Common myeloid progenitor, CD34-positive (primary cell): ENCODE measurements around the gene CIDEB.

Experiments
- CTCF ChIA-PET: fragments of 350-600 bp; sonication (Branson Sonifier 250); formaldehyde crosslinking; loops from one replicate; lab custom pipeline; 2021; ENCODE audit warnings: antibody characterized with exemption; lab: Charles Lee
- POLR2A ChIA-PET: fragments of 350-600 bp; sonication (Branson Sonifier 250); formaldehyde crosslinking; loops from one replicate; lab custom pipeline; 2021; ENCODE audit warnings: antibody characterized with exemption; lab: Charles Lee
- DNase-seq, 3 donors: peaks; one replicate each; pipeline versions ENCODE4 v3.0.0 to v3.0.0-alpha.2; 2013
- H3K27ac ChIP-seq, 2 experiments: 1 replicate in 1 of 2; 2 replicates in 1 of 2; pipeline ENCODE4 v1.7.0; 2013; ENCODE audit warnings: inconsistent platforms in 2 of 2, low read length in 2 of 2, mild to moderate bottlenecking in 2 of 2, low read depth in 1 of 2, moderate library complexity in 1 of 2; ENCODE audit not compliant: severe bottlenecking in 2 of 2, insufficient read depth in 1 of 2, poor library complexity in 1 of 2
- H3K27me3 ChIP-seq, 5 experiments: replicated peaks in 2 of 5; 1 replicate in 3 of 5; 2 replicates in 2 of 5; pipeline versions ENCODE4 v1.6.1 to v1.7.0; 2013; ENCODE audit warnings: low read length in 4 of 5, mild to moderate bottlenecking in 2 of 5, moderate library complexity in 2 of 5, inconsistent platforms in 1 of 5; ENCODE audit not compliant: insufficient read depth in 5 of 5, control insufficient read depth in 4 of 5
- H3K36me3 ChIP-seq, 4 experiments: 1 replicate in 2 of 4; 2 replicates in 2 of 4; pipeline versions ENCODE4 v1.6.1 to v1.7.0; 2013; ENCODE audit warnings: low read length in 3 of 4, control low read depth in 1 of 4, mild to moderate bottlenecking in 1 of 4; ENCODE audit not compliant: control insufficient read depth in 4 of 4, insufficient read depth in 4 of 4
- H3K4me1 ChIP-seq, 4 experiments: 1 replicate in 3 of 4; 2 replicates in 1 of 4; pipeline versions ENCODE4 v1.6.1 to v1.7.1; 2013; ENCODE audit warnings: low read length in 3 of 4, mild to moderate bottlenecking in 3 of 4, control low read depth in 1 of 4, inconsistent platforms in 1 of 4, moderate library complexity in 1 of 4; ENCODE audit not compliant: control insufficient read depth in 4 of 4, insufficient read depth in 4 of 4; ENCODE audit errors: control extremely low read depth in 1 of 4
- H3K4me3 ChIP-seq, 7 experiments: 1 replicate in 4 of 7; 2 replicates in 3 of 7; pipeline versions ENCODE4 v1.5.1 to v1.7.0; 2013; ENCODE audit warnings: mild to moderate bottlenecking in 7 of 7, low read length in 6 of 7, moderate library complexity in 6 of 7, inconsistent platforms in 2 of 7, low read depth in 2 of 7, control low read depth in 1 of 7; ENCODE audit not compliant: insufficient read depth in 4 of 7, control insufficient read depth in 1 of 7; ENCODE audit errors: extremely low read depth in 1 of 7
- H3K9me3 ChIP-seq, 5 experiments: 1 replicate in 4 of 5; 2 replicates in 1 of 5; pipeline versions ENCODE4 v1.6.1 to v1.7.1; 2013; ENCODE audit warnings: low read length in 4 of 5, mild to moderate bottlenecking in 2 of 5, inconsistent platforms in 1 of 5, low read depth in 1 of 5, moderate library complexity in 1 of 5; ENCODE audit not compliant: control insufficient read depth in 4 of 5, insufficient read depth in 2 of 5; ENCODE audit errors: control extremely low read depth in 1 of 5
- WGBS: methylation state at CpG from one replicate; pipeline ENCODE4 v1.1.5; 2013; ENCODE audit not compliant: insufficient coverage; 5-methylcytosine and 5-hydroxymethylcytosine counted together

Gene CIDEB

DNA sequence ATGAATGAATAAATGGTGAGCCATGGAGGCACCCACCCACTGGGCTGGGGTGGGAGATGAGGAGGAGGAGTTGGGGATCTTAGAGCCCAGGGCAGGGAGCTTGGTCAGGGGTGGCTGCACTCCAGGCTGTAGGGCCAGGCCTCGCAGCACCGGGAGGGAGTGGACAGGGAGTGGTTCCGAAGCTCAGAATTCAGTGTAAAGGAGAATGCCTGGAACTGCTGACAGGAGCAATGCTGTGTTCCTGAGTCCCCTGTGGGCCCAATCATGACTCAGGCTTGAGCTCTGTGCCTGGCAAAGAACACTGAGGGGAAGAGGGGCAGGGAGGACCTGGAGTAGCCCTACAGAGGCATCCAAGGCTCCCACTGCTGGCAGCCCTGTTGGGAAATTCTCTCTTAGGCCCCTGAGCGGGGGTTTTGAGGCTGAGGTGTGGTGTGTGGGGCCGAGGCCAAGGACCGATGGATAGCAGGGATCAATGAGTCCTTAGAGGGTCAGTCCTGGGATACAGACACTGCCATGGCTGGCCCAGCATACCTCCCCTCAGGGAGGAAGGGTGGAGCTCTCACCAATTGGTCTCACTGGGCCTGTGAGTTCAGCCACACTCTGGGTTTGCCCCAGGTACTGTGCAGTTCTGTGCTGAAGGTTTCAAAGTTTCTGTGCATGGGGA, 26.8 kb downstream of the CIDEB start:
- 100% methylated on average over 4 of the region's 6 CpGs for WGBS
- ChIA-PET POLR2A (no interaction called here), CTCF (interaction anchor here (1.0 to 13.1 kb wide), 13 partner anchors 9 to 156 kb away, joined by 3 to 153 read pairs (median 11); partner anchors contain the start of genes CIDEB, DHRS1, LTB4R and LTB4R2)
- Histone ChIP-seq H3K36me3 (no peaks in the 10 kb centered on the region), H3K27ac (no peak overlapping the region), H3K4me1 (peaks cover 19 to 56% (median 34%) of the 10 kb centered on the region in 4 experiments), H3K4me3 (no peak overlapping the region), H3K27me3 (no peaks in the 10 kb centered on the region), H3K9me3 (no peaks in the 10 kb centered on the region)
- no peak for DNase-seq

GRCh38 chr14:24279301-24280186, 28.2 kb downstream of the CIDEB start:
- WGBS = 49% methylated on average over 7 of the region's 11 CpGs
- no peaks in the 10 kb centered on the region for H3K27me3 ChIP-seq
- ChIA-PET CTCF (interaction anchor here (0.8 to 13.1 kb wide), 19 partner anchors 7 to 157 kb away, joined by 3 to 153 read pairs (median 7); partner anchors contain the start of genes CIDEB, DHRS1, LTB4R and LTB4R2), POLR2A (interaction anchor here (1.2 kb wide), 1 partner anchor 37 kb away, joined by 3 read pairs; the partner anchor contains the start of gene TINF2)
- no peak overlapping the region for H3K27ac ChIP-seq
- no peaks in the 10 kb centered on the region for H3K9me3 ChIP-seq
- peak; percentile 79 to 89 (median 88) for DNase-seq
- no peaks in the 10 kb centered on the region for H3K36me3 ChIP-seq
- H3K4me1 ChIP-seq = peaks cover 19 to 62% (median 38%) of the 10 kb centered on the region in 4 experiments
- peak overlapping the region in 1 of 7 experiments; percentile 1 for H3K4me3 ChIP-seq

GRCh38 chr14:24278424-24278823, 29.4 kb downstream of the CIDEB start:
- ChIA-PET POLR2A (interaction anchor here (0.7 to 1.4 kb wide), 2 partner anchors 35 to 43 kb away, joined by 3 to 4 read pairs; no protein-coding TSS in a partner anchor), CTCF (interaction anchor here (1.0 to 13.1 kb wide), 10 partner anchors 8 to 62 kb away, joined by 3 to 153 read pairs (median 20); partner anchors contain the start of genes CIDEB, DHRS1, LTB4R and LTB4R2)
- DNase-seq = peak in 1 of 3 donors; percentile 12
- Histone ChIP-seq H3K9me3 (no peaks in the 10 kb centered on the region), H3K27ac (no peak overlapping the region), H3K4me3 (no peak overlapping the region), H3K36me3 (no peaks in the 10 kb centered on the region), H3K4me1 (peaks cover 21 to 73% (median 41%) of the 10 kb centered on the region in 4 experiments), H3K27me3 (no peaks in the 10 kb centered on the region)
- WGBS = 98% methylated on average over 5 of the region's 5 CpGs

DNA sequence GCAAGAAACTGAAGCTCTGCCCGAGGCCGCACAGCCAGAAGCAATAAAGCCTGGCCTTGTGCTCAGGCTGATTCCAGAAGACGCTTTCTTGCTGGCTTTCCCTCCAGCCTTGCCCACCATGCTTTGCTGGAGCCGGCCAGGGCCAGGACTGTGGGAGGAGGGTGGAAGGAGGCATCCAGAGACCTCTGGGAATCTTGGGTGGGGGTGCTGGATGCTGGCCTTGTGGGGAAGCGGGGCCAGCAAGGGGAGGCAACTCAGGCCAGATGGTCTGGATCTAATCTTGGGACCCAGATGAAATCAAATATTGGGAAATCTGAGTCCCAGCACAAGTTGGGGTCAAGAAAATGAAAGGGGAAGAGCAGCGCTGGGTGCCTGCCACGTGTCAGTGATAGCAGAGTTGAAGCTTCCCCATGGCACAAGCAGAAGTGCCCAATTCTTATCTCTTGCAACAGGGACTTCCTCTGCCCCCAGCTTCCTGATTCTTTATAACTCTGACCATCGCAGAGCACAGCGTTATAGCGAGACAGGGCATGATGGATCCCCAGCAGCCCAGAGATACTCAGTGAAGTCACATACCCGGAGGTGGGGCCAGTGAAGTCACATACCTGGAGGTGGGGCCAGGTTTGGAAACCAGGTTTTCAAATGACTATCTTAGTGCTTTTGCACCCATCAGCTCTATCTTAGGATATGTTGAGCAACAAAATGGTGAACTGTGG, 30.0 kb downstream of the CIDEB start:
- CTCF ChIA-PET = interaction anchor here (0.8 to 13.1 kb wide), 11 partner anchors 7 to 61 kb away, joined by 3 to 153 read pairs (median 9); partner anchors contain the start of genes CIDEB, DHRS1, LTB4R and LTB4R2
- Histone ChIP-seq H3K4me1 (peaks cover 21 to 74% (median 41%) of the 10 kb centered on the region in 4 experiments), H3K27ac (no peak overlapping the region), H3K4me3 (peak overlapping the region in 3 of 7 experiments; percentile 20 to 25 (median 23)), H3K36me3 (no peaks in the 10 kb centered on the region), H3K27me3 (no peaks in the 10 kb centered on the region), H3K9me3 (no peaks in the 10 kb centered on the region)
- POLR2A ChIA-PET = interaction anchor here (0.7 to 1.4 kb wide), 2 partner anchors 35 to 43 kb away, joined by 3 to 4 read pairs; no protein-coding TSS in a partner anchor
- WGBS = 13% methylated on average over 8 of the region's 11 CpGs
- DNase-seq = peak; percentile 86 to 97 (median 96)

DNA sequence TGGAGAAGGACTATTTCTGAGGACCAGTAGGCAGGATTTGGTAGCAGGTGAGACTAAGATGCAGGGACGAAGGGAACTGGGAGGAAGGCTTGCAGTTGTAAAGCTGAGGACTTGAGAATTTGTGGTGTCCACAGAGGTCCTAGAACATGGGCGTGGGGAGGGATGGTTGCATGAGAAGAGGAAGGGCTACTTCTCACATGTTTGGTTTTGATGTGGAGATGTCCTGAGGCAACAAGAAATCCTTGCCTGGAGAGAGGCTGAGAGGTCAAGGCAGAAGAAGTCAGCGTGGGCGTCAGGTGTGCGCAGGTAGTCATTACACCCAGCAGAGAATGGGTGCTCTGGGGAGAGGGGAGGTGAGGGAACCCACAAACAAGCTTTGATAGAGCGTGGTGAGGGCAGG, 30.7 kb downstream of the CIDEB start:
- H3K4me3 ChIP-seq = peak overlapping the region in 1 of 7 experiments; percentile 2
- no peaks in the 10 kb centered on the region for H3K27me3 ChIP-seq
- no peak overlapping the region for H3K27ac ChIP-seq
- 97% methylated on average over 6 of the region's 6 CpGs for WGBS
- no peaks in the 10 kb centered on the region for H3K36me3 ChIP-seq
- DNase-seq = no peak
- CTCF ChIA-PET = interaction anchor here (0.8 to 13.1 kb wide), 10 partner anchors 10 to 61 kb away, joined by 3 to 153 read pairs (median 6); partner anchors contain the start of genes CIDEB, DHRS1, LTB4R and LTB4R2
- peaks cover 21 to 77% (median 43%) of the 10 kb centered on the region in 4 experiments for H3K4me1 ChIP-seq
- POLR2A ChIA-PET = interaction anchor here (1.4 kb wide), 1 partner anchor 34 kb away, joined by 3 read pairs; no protein-coding TSS in a partner anchor
- H3K9me3 ChIP-seq = no peaks in the 10 kb centered on the region

GRCh38 chr14:24274101-24274543, 33.7 kb downstream of the CIDEB start:
- Histone ChIP-seq H3K4me1 (peaks cover 17 to 66% (median 45%) of the 10 kb centered on the region in 4 experiments), H3K36me3 (peaks cover 0 to 4% (median under 1%) of the 10 kb centered on the region in 4 experiments), H3K4me3 (no peak overlapping the region), H3K27ac (no peak overlapping the region), H3K9me3 (no peaks in the 10 kb centered on the region), H3K27me3 (no peaks in the 10 kb centered on the region)
- CTCF ChIA-PET = interaction anchor here (0.6 to 13.1 kb wide), 6 partner anchors 7 to 626 kb away, joined by 3 to 119 read pairs (median 14); partner anchors contain the start of genes CIDEB, LTB4R, LTB4R2 and TINF2
- DNase-seq = peak in 2 of 3 donors; percentile 35 to 56
- WGBS = 69% methylated on average over 3 of the region's 3 CpGs
- POLR2A ChIA-PET = interaction anchor here (1.4 kb wide), 1 partner anchor 32 kb away, joined by 4 read pairs; the partner anchor contains the start of gene TINF2
